ENCODE data around the gene CMKLR1.

Gene CMKLR1

DNA sequence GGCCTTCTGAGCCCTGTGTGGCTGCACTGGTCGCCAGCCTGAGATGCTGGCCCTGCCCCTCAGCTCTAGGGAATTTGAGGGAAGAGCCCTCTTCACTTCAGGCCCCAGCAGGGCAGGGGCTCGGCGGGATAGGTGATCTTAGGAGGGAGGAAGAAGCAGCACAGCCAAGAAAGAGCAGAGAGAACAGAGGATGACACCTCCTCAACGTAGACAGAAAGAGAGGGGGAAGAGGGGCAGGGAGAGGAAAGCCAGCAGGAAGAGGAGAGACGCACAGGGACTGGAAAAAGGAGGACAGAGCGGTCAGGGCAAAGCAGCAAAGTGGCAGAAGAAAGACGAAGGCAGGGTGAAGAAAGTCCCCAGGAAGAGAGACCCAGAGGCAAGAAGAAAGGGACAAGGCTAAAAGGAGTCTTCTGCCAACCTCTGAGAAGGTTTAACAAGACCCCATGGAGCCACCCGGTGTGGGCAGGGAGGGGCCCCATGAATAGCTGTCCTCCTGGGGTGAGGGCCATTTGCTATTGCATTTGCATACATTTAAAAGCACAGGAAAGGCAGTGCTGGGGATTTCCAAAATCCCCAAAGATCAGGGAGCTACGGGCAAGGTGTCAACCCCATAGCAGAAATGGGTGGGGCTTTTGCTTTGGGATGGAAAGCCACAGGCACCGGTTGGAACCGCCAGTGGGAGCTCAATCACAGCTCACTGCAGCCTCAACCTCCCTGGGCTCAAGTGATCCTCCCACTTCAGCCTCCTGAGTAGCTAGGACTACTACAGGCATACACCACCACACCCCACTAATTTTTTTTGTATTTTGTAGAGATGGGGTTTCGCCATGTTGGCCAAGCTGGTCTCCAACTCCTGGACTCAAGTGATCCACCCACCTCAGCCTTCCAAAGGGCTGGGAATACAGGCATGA lies 22.7 kb downstream of the CMKLR1 start:
- no peak overlapping the region for H3K4me2 ChIP-seq (ENCODE audit: low read depth, low read length)

GRCh38 chr12:108315486-108316105 lies 23.5 kb downstream of the CMKLR1 start:
- no peaks in the 10 kb centered on the region for H3K27me3 ChIP-seq (replicated peaks; ENCODE audit: insufficient read depth, low read length)
- no peaks in the 10 kb centered on the region for H3K36me3 ChIP-seq (replicated peaks; ENCODE audit: insufficient read depth, low read length)
- H4K20me1 ChIP-seq (ENCODE audit: insufficient read depth, low read length): no peaks in the 10 kb centered on the region
- no peak overlapping the region for H3K4me2 ChIP-seq (ENCODE audit: low read depth, low read length)
- H3K79me2 ChIP-seq (ENCODE audit: low read length): no peaks in the 10 kb centered on the region
- no peaks in the 10 kb centered on the region for H3K9me3 ChIP-seq (replicated peaks; ENCODE audit: insufficient read depth, low read length)
- H3K4me1 ChIP-seq (ENCODE audit: low read length): 0 out of 2 replicates have a peak, but pooled peaks cover 4% of the 10 kb centered on the region
- no peak overlapping the region for H3K9ac ChIP-seq (ENCODE audit: low read length)
- no peaks in the 10 kb centered on the region for H3K9me2 ChIP-seq (replicated peaks; ENCODE audit: insufficient read depth, low read length)
- TF ChIP-seq, protein P1, sequence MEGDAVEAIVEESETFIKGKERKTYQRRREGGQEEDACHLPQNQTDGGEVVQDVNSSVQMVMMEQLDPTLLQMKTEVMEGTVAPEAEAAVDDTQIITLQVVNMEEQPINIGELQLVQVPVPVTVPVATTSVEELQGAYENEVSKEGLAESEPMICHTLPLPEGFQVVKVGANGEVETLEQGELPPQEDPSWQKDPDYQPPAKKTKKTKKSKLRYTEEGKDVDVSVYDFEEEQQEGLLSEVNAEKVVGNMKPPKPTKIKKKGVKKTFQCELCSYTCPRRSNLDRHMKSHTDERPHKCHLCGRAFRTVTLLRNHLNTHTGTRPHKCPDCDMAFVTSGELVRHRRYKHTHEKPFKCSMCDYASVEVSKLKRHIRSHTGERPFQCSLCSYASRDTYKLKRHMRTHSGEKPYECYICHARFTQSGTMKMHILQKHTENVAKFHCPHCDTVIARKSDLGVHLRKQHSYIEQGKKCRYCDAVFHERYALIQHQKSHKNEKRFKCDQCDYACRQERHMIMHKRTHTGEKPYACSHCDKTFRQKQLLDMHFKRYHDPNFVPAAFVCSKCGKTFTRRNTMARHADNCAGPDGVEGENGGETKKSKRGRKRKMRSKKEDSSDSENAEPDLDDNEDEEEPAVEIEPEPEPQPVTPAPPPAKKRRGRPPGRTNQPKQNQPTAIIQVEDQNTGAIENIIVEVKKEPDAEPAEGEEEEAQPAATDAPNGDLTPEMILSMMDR (IDR thresholded peaks at IDR 0.05; ENCODE audit: low read length): no peak
- no peak for TF ChIP-seq EZH2 (optimal IDR thresholded peaks at IDR 0.05; ENCODE audit: low read depth, low read length)
- no peak for TF ChIP-seq EZH2phosphoT487 (IDR thresholded peaks at IDR 0.05; ENCODE audit: low read length)
- no peak overlapping the region for H3K27ac ChIP-seq (ENCODE audit: low read length)
- no peak overlapping the region for H2AFZ ChIP-seq (ENCODE audit: low read length)
- no peak for DNase-seq
- no peaks in the 10 kb centered on the region for H3F3A ChIP-seq (ENCODE audit: insufficient read depth, low read length)
- no peak overlapping the region for H3K4me3 ChIP-seq (ENCODE audit: low read length)

More for the DNA sequence above, 22.7 kb downstream of the CMKLR1 start:
- H3K9me3 ChIP-seq (replicated peaks; ENCODE audit: insufficient read depth, low read length): no peaks in the 10 kb centered on the region
- no peak for DNase-seq
- H3K4me1 ChIP-seq (ENCODE audit: low read length): 0 out of 2 replicates have a peak, but pooled peaks cover 4% of the 10 kb centered on the region
- H3K9ac ChIP-seq (ENCODE audit: low read length): no peak overlapping the region
- H3K36me3 ChIP-seq (replicated peaks; ENCODE audit: insufficient read depth, low read length): no peaks in the 10 kb centered on the region
- H2AFZ ChIP-seq (ENCODE audit: low read length): no peak overlapping the region
- TF ChIP-seq EZH2phosphoT487 (IDR thresholded peaks at IDR 0.05; ENCODE audit: low read length) (no peak), EZH2 (optimal IDR thresholded peaks at IDR 0.05; ENCODE audit: low read depth, low read length) (no peak)
- TF ChIP-seq, protein P1 (IDR thresholded peaks at IDR 0.05; ENCODE audit: low read length): no peak
- H3K4me3 ChIP-seq (ENCODE audit: low read length): no peak overlapping the region
- no peaks in the 10 kb centered on the region for H3K9me2 ChIP-seq (replicated peaks; ENCODE audit: insufficient read depth, low read length)
- H3K27ac ChIP-seq (ENCODE audit: low read length): no peak overlapping the region
- no peaks in the 10 kb centered on the region for H4K20me1 ChIP-seq (ENCODE audit: insufficient read depth, low read length)
- H3F3A ChIP-seq (ENCODE audit: insufficient read depth, low read length): no peaks in the 10 kb centered on the region
- no peaks in the 10 kb centered on the region for H3K27me3 ChIP-seq (replicated peaks; ENCODE audit: insufficient read depth, low read length)
- H3K79me2 ChIP-seq (ENCODE audit: low read length): no peaks in the 10 kb centered on the region

DNA sequence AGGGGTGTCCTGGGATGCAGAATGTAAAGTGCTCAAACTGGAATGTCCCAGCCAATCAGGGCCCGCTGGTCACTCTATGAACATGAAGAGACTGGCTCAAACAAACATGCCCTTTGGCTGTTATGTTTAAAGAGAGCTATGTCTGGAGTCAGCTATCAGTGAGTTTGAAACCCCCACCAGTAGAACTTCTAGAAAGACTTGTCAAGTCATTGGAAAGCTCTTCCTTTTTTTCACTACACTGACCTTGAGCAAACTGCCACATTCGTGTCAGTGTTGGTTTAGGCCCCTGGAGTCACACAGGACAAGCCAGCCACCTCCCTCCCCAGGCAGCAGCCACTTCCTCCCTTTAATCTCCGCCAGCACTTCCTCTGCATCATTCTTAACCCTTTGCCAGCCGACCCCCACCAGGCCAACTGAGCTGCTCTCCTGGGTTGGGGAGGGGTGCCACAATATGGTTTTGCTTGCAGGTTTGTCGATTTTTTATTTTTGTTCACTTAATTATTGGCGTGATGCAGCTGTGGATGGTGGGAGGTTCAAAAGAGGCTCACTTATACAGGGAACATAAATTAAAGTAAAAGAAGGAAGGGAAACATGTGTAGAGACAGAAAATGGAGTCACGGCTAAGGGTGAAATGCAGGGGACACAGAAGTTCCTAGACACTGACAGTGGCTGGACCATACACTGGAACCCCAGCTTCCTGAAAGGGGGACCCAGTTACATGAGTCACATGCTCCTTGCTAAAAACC lies 25.3 kb downstream of the CMKLR1 start:
- H3K27me3 ChIP-seq (replicated peaks; ENCODE audit: insufficient read depth, low read length): no peaks in the 10 kb centered on the region
- no peak overlapping the region for H3K4me2 ChIP-seq (ENCODE audit: low read depth, low read length)
- no peaks in the 10 kb centered on the region for H3F3A ChIP-seq (ENCODE audit: insufficient read depth, low read length)
- no peaks in the 10 kb centered on the region for H3K36me3 ChIP-seq (replicated peaks; ENCODE audit: insufficient read depth, low read length)
- no peaks in the 10 kb centered on the region for H3K9me3 ChIP-seq (replicated peaks; ENCODE audit: insufficient read depth, low read length)
- TF ChIP-seq EZH2 (optimal IDR thresholded peaks at IDR 0.05; ENCODE audit: low read depth, low read length): no peak
- no peak for TF ChIP-seq EZH2phosphoT487 (IDR thresholded peaks at IDR 0.05; ENCODE audit: low read length)
- TF ChIP-seq, protein P1 (IDR thresholded peaks at IDR 0.05; ENCODE audit: low read length): no peak
- DNase-seq: no peak
- no peaks in the 10 kb centered on the region for H3K9me2 ChIP-seq (replicated peaks; ENCODE audit: insufficient read depth, low read length)
- H2AFZ ChIP-seq (ENCODE audit: low read length): no peak overlapping the region
- H3K4me3 ChIP-seq (ENCODE audit: low read length): no peak overlapping the region
- no peak overlapping the region for H3K27ac ChIP-seq (ENCODE audit: low read length)
- H4K20me1 ChIP-seq (ENCODE audit: insufficient read depth, low read length): no peaks in the 10 kb centered on the region
- H3K4me1 ChIP-seq (ENCODE audit: low read length): no peaks in the 10 kb centered on the region
- no peak overlapping the region for H3K9ac ChIP-seq (ENCODE audit: low read length)
- no peaks in the 10 kb centered on the region for H3K79me2 ChIP-seq (ENCODE audit: low read length)

Data from MM.1S (cell line).